NCI-H2196 (cell line): ENCODE measurements around the gene DNTTIP2.
A peak's percentile ranks its signal among the peaks of the same experiment; 100 is the strongest.
"Not testable (repeated sequence)": the region's sequence is repeated elsewhere in the genome, so short reads cannot be mapped to it uniquely, and the experiment has no call there.

ENCODE experiments used
- DNase-seq: peaks from one replicate; lab custom pipeline; 2025; ENCODE audit not compliant: unreplicated experiment; lab: John Stamatoyannopoulos, UW

Gene DNTTIP2

GRCh38 chr1:93877529-93877928, 1.5 kb downstream of the DNTTIP2 start:
- no peak for DNase-seq

GRCh38 chr1:93876244-93876643, 2.8 kb downstream of the DNTTIP2 start:
- no peak for DNase-seq

- DNase-seq, result no peak
Observed at GRCh38 chr1:93874025-93874651, 4.9 kb downstream of the DNTTIP2 start.

GRCh38 chr1:93871366-93871765, 7.6 kb downstream of the DNTTIP2 start:
- DNase-seq, result no peak

GRCh38 chr1:93869653-93870052, 9.4 kb downstream of the DNTTIP2 start:
- DNase-seq, result no peak

GRCh38 chr1:93868492-93868891, 10.5 kb downstream of the DNTTIP2 start:
- not testable (repeated sequence) for DNase-seq

- no peak for DNase-seq
Observed at GRCh38 chr1:93865253-93865652, 13.8 kb downstream of the DNTTIP2 start.

GRCh38 chr1:93864175-93864574, 14.8 kb downstream of the DNTTIP2 start:
- no peak for DNase-seq

- DNase-seq, result not testable (repeated sequence)
Observed at GRCh38 chr1:93857653-93858052, 21.4 kb downstream of the DNTTIP2 start.

GRCh38 chr1:93855983-93856382, 23.0 kb downstream of the DNTTIP2 start:
- DNase-seq, result not testable (repeated sequence)

- no peak for DNase-seq
Observed at GRCh38 chr1:93853940-93854339, 25.1 kb downstream of the DNTTIP2 start.

- DNase-seq, result no peak
Observed at GRCh38 chr1:93851878-93852277, 27.1 kb downstream of the DNTTIP2 start.

GRCh38 chr1:93851327-93851712, 27.7 kb downstream of the DNTTIP2 start:
- DNase-seq, result no peak

- not testable (repeated sequence) for DNase-seq
Observed at GRCh38 chr1:93850687-93851326, 28.2 kb downstream of the DNTTIP2 start.

GRCh38 chr1:93848350-93848883, 30.6 kb downstream of the DNTTIP2 start:
- no peak for DNase-seq

- peak; percentile 71 for DNase-seq
Observed at GRCh38 chr1:93847811-93848288, 31.2 kb downstream of the DNTTIP2 start.

- DNase-seq, result peak; percentile 89
Observed at GRCh38 chr1:93846992-93847810, 31.8 kb downstream of the DNTTIP2 start.

GRCh38 chr1:93846206-93846991, 32.6 kb downstream of the DNTTIP2 start:
- DNase-seq, result peak; percentile 85

GRCh38 chr1:93845538-93846205, 33.3 kb downstream of the DNTTIP2 start:
- no peak for DNase-seq
